NCI-H1436 treated with DMSO at 0.1 percent for 48 hours (cell line): ENCODE results near the gene FHIP2A.
"Not testable (repeated sequence)": the region's sequence is repeated elsewhere in the genome, so short reads cannot be mapped to it uniquely, and the experiment has no call there.

Experiments
- DNase-seq: peaks from one replicate; lab custom pipeline; 2025; lab: John Stamatoyannopoulos, UW

Gene FHIP2A

DNA sequence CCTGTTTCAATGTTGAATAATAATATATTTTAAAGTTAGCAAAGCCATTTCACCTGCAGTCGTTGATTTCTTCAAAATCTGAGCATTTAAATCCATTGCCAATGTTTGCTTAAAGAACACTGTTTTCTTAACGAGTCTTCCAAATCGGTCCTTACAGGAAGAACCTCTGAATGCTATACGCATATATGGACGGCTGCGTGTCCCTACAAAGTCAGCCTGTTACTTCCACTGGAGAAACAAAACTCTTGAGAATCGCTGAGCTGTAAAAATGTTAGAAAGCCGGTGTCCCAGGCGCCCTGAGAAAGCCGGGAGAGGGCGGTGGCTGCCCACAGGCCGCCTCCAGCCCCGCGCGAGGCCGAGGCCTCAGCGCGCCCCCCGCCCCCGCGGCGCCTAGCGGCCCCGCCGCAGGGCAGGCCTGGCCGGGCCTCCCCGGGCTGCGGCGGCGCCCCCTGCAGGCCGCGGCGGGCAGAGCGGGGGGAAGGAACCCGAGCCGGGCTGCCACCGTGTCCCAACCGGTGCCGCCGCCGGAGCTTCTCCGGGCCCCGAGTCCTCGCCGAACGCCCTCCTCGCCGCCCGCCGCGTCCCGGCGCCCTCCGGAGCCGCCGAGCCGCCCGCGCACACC lies at the start of gene FHIP2A:
TSS of gene FHIP2A (plus strand) at position 488 of the 622 bp plus-strand sequence. CDS start 299 bp downstream, outside the sequence.
- peak; percentile 15 for DNase-seq

DNA sequence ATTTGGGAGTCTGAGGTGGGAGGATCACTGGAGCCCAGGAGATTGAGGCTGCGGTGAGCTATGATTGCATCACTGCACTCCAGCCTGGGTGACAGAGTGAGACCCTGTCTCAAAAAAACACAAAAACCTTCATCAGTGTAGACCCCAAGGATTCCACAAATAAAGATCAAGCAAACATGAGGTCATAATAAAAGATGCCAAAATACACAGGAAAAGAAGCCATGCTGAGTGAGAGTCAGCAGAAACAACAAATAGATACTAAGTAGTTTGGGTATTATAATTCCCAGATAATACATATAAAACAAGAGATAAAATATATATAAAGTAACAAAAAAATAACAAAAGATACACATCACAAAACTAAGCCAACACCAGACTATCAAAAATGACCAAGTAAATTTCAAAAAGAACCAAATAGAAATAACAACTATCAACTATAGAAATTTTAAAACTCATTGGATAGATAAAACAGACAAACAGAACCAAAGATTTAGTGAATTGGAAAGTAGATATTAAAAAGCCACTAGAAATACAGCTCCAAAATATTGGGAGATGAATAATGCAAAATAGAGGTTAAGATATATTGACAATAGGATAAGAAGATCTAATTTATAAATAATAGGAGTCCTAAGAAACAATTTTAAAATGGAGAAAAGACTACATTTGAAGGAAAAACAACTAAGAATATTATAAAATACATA lies 48.9 kb upstream of the FHIP2A start:
- DNase-seq: no peak

DNA sequence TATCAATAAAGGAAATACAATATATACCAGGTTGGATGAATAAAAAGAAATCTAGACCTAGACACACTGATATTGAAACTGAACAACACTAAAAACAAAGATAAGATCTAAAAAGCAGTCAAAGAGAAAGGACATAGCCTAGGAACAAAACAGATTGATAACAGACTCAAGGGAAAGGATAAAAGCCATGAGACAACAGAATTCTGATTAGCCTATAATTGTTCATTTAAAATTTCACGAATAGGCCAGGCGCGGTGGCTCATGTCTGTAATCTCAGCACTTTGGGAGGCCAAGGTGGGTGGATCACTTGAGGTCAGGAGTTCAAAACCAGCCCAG lies 48.4 kb upstream of the FHIP2A start:
- DNase-seq: no peak

- DNase-seq: not testable (repeated sequence)
These were observed 46.5 kb upstream of the FHIP2A start for GRCh38 chr10:114775082-114775481.

- no peak for DNase-seq
These were observed 44.2 kb upstream of the FHIP2A start for GRCh38 chr10:114777415-114777814.

- DNase-seq: no peak
These were observed 41.6 kb upstream of the FHIP2A start for GRCh38 chr10:114779803-114780576.

DNA sequence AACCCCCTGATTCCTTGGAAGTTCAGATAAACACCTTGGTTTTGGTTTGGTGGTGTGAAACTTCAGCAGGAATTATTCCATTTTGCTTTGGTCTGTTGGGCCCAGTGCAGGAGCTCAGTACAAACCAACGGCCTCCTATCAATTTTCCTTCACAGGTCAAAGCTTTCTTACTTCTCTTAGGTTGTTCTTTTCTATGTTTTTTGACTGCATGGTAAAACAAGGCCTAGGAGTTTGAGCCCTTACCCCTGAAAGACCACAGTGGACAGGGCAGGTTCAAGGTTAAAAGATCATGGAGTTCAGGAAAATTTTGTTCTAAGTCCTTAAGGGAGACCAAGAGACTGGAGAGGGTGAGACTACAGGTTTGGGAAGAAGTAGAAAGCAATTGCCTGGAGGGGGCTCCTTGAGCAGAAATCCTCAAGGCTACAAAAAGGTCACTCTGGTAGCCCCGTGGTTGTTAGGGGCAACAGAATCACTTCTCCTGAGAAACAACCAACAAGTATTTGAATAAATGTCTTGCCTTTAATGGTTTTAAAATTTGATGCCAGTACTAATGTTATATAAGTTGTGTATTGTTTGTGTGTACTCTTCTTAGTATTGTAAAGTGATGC lies 40.9 kb upstream of the FHIP2A start:
- DNase-seq: no peak

DNA sequence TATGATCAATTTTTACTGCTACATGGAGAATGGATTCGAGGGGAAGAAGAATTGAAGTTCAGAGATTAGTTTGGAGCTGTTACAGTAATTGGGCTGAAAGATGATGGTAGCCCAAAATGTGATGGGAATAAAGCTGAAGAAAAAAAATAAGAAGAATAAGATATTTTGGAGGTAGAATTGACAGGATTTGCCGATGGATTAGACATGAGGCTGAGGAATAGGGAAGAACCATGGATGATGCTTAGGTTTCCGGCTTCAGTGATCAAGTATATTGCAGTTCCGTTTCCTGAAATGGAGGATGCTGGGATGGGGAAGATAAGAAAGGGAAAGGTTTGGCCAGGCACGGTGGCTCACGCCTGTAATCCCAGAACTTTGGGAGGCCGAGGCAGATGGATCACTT lies 38.9 kb upstream of the FHIP2A start:
- DNase-seq: no peak

- no peak for DNase-seq
These were observed 37.9 kb upstream of the FHIP2A start for GRCh38 chr10:114783686-114784085.

DNA sequence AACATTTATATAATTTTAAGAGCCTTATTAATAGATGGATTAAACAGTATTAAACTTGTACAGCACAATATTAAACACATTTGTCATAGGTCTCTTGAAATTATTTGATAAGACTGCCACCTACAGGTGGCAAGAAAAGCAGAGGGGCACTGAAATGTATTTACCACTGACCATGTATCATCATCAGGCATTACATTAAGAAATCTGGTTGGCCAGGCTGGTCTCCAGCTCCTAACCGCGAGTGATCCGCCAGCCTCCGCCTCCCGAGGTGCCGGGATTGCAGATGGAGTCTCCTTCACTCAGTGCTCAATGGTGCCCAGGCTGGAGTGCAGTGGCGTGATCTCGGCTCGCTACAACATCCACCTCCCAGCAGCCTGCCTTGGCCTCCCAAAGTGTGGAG lies 35.1 kb upstream of the FHIP2A start:
- not testable (repeated sequence) for DNase-seq

GRCh38 chr10:114787131-114787530 lies 34.4 kb upstream of the FHIP2A start:
- not testable (repeated sequence) for DNase-seq

DNA sequence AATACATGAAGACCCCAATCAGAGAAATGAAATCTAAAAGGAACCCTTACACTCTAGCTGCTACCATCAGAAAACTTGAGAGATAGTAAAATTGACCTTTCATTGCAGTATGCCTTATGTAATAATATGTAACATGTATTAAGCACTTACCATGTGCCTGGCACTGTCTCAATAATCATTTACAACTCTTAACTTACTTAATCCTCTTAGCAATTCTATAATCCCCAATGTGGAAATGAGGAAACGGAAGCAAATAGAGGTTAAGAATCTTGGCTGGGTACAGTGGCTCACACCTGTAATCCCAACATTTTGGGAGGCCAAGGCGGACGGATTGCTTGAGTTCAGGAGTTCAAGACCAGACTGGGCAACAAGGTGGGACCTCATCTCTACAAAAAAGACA lies 29.8 kb upstream of the FHIP2A start:
- DNase-seq: no peak

GRCh38 chr10:114795039-114795438 lies 26.5 kb upstream of the FHIP2A start:
- no peak for DNase-seq

DNA sequence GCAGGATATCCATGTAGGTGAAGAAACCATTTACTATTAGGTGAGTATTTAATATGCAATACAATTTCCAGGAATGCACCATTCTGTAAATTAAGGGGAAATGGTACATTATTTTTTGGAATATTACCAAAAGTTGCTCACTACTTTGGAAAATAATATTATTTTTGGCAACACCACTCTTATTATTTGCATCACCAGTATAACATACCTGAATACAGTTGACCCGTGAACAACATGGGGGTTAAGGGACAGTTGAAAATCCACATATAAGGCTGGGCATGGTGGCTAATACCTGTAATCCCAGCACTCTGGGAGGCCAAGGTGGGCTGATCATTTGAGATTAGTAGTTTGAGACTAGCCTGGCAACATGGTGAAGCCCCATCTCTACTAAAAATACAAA lies 21.2 kb upstream of the FHIP2A start:
- no peak for DNase-seq

- no peak for DNase-seq
These were observed 20.2 kb upstream of the FHIP2A start for GRCh38 chr10:114801411-114801813.

DNA sequence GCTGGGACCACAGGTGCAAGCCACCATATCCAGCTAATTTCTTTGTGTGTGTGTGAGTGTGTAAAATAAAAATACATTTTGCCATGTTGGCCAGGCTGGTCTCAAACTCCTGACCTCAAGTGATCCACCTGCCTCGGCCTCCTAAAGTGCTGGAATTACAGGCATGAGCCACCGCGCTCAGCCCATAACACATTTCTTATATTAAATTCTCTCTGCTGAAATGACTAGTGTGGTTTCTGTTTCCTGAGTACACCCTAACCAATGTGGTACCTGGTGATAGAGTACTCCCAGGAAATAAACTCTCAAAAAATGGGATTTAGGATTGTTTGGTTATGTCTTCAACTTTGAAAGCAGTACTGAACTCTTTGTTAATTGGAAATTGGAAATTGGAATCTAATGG lies 19.4 kb upstream of the FHIP2A start:
- DNase-seq: no peak

- DNase-seq: no peak
These were observed 14.8 kb upstream of the FHIP2A start for GRCh38 chr10:114806562-114807391.

GRCh38 chr10:114808982-114809381 lies 12.6 kb upstream of the FHIP2A start:
- DNase-seq: no peak

GRCh38 chr10:114810926-114811325 lies 10.7 kb upstream of the FHIP2A start:
- DNase-seq: no peak

DNA sequence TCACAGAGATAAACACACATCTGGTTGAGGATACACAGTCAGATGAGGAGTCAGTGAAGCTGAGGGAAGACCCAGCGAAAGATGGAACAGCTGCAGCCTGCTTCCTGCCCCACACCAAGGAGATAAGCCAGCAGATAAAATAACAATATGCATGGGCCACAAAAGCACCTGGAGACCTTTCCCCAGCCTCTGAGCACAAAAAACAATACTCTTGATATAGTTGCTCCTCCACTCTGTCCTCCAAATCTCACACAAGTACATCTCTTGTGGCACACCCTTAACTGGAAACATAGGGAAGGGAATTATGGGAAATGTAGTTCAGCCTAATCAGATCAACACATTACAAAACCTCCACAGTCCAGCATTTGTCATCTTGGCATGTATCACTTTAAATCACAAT lies 9.7 kb upstream of the FHIP2A start:
- DNase-seq: no peak

DNA sequence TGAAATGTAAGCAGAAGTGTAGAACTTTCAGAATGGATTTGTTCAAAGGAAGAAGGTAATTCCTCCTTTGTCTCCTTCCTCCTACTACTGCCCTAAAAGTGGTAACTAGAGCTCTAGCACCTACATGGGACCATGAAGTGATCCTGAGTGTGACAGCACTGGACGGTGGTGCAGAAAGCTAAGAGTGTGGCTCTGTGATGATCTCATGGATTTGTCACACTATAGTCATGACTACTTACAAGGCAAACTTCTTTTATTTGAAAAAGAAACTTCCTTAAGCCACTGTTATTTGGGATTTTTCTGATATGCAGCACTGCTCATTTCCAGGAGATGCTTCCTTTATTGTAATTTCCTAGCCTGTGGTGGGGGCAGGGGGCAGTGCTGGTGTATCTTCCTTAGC lies 5.8 kb upstream of the FHIP2A start:
- no peak for DNase-seq

DNA sequence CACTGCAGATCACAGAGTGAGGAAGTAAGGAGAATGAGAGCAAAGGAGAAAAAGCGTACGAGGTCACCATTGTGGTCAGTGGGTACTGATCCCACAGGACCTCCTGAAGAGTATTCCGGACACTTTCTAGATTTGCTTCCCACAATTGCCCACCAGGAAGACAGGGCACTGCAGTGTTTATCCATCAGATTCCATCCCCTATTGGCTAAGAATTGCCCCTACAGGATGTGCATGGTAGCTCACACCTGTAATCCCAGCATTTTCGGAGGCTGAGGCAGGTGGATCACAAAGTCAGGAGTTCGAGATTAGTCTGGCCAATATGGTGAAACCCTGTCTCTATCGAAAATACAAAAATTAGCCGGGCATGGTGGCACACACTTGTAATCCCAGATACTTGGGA lies 5.3 kb upstream of the FHIP2A start:
- no peak for DNase-seq
